ENCODE measurements around the gene MEG3.
A peak's percentile ranks its signal among the peaks of the same experiment; 100 is the strongest.

The MEG3 gene

DNA sequence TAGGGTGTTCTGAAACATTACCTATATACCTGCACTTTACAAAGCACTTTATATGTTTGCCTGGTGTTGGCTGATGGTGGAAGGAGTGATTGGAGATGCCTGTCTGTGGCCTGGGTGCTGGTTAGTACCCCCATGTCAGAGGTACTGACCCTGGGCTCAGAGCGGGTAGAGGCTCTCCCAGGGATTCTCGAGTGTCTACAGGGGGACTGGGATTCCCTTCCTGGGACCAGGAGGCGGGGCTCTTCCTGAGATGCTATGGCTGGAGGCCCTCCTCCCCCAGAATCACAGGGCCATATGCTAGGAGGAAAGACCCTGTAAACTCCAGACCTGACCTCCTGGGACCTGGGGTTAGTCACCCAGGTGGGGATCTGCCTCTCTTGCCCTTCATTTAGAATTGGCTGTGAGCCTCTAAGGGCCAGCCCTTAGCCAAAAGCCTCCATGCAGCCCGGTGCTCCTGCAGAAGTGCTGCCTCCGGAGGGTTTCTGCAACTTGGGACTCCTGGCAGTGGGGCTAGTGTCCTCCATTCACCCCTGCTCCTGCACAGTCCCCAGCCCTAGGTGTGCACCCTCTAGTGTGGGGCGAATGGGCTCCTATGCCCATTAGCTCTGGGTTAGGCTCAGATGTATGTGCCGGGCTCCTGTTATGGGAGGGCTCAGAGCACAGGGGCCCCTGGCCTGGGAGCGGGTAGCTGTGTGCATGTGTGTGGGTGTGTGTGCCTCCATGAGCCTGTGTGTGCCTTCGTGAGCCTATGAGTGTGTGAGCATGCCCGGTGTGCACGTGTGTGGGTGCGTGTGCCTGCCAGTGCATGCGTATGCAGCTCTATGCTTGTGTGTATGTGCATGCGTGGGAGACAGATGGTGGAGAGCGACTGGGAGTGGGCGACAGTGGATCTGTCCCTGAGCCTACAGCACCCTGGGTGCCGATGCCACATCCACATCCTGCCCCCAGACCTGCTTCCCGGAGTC lies 41.0 kb downstream of the MEG3 start:
- DNase-seq, result peak; percentile 24

DNA sequence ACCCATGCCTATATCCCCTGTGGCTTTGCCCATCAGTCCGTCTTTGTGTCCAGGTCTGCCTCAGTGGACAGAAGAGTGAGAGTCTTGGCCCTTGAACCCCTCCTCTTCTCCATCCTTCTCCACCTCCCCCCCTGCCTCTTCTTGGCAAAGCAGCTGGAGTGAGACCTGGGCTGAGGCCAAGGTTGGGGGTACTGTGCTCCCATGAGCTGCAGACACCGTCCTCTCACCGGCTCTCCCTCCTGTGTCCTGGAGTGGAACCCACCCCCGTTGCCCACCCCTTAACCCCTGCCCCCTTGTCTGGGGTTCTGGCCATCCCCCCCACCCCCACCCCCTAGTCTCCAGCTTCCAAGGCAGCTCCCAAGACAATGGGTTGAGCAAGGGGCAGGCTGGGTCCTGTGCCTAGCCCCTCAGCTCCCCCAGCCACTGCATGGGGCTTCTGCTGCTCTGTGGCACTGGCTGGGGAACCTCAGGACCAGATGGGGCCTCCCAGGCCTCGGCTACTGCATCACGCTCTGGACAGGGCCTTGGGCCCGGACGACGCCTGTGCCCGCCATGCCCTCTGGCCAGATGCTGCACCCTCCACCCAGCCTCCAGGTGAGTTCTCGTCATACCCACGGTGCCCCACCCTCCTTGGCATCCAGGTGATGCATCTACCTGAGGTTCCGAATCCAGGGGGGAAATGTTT lies 41.9 kb downstream of the MEG3 start:
- DNase-seq, result peak; percentile 27

DNA sequence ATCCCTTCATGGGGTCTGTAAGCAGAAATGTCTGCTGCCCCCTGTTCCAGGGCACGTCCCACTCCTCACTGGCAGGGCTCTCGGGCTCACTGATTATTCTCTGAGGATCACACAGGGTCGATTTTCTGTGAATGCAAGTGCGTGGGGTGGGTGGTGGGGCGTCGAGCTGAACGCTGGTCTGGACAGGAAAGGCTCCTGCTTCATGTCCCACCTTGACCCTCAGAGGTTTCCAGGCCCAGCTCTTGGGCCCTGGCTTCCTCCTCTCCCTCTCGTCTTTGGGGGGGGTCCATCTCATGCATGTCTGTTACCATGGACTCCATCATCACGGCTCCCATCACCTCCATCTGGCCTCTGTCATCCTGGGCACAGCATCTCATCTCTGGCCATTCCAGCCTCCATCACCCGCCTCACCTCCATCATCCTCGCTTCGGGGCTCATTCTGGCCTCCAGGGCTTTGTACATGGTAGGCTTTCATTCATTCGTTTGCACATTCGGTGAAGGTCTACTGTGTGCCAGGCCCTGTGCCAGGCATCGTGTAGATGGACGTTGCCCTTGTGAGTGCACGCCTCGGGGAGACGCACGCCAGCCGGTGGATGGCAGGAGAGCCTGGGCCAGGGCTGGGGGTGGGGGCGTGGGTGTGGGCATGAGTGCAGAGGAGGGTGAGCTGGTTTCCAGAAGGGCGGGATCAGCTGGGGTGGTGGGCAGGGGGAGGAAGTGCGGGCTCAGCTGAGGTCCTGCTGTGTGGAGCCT lies 42.9 kb downstream of the MEG3 start:
- DNase-seq, result peak; percentile 24

DNA sequence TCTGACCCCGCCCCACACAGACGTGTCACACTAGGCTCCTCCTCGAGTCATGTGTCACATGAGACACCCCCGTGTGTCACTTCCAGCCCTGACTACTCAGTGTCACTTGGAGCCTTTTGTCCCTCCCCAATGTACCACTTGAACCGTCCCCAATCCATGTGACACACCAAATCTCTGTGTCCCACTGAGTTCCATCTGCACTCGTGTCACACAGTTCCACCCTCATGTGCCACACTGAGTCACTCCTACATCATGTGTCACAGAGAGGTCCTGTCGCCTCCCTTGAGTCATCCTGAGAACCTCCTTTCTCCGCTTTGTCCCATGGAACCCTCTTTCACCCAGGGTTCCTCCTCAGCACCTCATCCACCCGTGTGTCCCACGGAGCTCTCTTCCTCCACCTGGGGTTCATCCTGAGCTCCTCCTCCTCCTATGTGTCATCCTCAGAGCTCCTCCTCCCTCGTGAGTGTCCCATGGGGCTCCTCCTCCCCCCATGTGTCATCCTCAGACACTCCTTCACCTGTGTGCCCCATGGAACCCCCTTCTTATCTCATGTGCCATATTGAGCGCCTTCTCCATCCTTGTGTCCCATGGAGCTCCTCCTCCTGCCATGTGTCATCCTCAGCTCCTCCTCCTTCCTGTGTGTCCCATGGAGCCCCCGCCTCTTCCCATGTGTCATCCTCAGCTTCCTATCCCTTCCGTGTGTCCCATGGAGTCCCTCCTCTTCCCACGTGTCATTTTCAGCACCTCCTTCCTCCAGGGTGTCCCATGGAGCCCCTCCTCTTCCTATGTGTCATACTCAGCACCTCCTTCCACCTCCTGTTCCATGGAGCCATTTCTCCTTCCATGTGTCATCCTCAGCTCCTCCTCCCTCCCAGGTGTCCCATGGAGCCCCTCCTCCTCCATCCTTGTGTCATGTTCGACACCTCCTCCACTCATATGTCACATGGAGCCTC lies 45.6 kb downstream of the MEG3 start:
- peak; percentile 33 for DNase-seq

DNA sequence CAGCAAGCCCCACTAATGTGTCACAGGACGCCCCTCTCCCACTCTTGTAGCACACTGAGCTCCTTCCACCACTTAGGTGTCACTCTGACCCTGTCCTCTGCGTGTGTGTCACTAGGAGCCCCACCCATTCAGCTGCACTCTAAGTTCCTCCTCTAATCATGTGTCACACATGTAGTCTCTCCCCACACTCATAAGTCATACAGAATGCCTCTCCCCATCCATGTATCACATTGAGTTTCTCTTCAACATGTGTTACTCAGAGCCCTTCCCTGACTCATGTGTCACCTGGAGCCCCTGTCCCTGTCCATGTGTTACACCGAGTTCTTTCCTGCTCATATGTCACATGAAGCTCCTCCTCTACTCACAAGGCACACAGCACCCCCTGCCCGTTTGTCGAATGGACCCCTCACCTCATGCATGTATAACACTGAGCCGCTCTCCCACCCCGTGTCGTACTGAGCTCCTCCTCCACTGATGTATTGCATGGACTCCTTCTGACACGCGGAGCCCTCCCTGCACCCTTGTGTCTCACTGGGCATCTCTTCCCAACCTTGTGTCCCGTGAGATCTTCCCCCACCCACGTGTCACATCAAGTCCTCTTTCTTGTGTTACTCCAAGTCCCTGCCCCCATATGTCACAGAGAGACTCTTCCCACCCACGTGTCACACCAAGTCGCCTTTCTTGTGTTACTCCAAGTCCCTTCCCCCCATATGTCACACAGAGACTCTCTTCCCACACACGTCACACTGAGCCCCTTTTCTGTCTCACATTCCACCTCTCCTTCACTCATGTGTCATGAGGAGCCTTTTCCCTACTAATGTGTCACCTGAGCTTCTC lies 46.6 kb downstream of the MEG3 start:
- peak; percentile 29 for DNase-seq

DNA sequence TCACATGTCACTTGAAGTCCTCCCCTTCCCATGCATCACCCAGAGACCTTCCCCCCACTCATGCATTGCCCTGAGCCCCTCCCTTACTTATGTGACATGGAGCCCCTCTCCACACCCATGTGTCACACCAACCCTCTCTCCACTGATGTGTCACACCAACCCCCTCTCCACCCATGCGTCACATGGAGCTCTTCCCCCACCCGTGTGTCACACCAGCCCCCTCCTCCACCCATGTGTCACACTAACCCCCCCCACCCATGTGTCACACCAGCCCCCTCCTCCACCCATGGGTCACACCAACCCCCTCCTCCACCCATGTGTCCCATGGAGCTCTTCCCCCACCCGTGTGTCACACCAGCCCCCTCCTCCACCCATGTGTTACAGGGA lies 47.2 kb downstream of the MEG3 start:
- peak; percentile 38 for DNase-seq

DNA sequence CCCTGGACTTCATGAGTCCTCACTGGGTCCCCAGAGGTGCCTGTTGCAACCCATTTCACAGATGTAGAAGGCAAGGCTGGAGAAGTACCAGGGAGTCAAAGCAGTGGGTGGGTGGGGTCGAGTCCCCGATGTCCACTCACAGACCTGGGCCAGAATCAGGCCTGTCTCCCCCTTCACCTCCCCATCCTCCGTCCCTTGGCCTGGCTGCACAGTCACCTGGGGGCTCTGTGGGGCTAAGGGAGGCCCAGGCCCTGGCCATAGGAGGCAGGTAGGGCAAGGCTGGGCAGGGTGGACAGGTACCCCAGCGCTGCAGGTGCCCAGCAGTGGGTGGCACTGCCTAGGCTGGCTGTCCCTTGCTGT lies 48.1 kb downstream of the MEG3 start:
- DNase-seq, result no peak

DNA sequence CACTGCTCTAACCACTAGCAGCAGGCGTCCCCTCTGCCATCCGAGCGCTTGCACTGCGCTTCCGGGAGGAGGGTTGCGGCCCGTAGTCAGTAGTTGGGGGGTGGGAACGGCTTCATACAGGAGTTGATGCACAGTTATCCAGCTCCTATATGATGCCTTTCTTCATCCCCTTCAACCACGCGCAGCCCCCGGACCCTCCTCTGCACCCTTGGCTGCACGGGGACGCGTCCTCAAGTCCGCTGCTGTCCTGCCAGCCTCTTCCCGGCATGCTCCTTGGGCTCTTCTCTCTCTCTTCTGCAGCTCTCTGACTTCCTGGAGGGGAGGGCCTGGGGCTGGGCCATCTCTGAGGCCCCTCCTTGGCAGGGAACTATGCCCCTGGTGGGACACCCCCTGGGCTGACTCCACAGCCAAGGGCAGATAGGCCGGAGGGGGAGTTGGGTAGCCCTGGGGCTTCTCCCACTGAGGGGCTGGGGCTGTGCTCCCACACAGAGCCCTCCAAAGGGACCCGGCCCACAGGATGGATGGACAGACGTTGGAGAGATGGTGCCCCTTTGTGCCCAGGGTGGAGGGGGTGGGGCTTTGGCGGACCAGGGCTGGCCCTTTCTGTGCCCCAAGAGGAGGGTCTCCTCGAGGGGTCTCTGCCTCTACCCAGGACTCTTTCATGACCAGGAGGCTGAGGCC lies 48.6 kb downstream of the MEG3 start:
- DNase-seq, result no peak

DNA sequence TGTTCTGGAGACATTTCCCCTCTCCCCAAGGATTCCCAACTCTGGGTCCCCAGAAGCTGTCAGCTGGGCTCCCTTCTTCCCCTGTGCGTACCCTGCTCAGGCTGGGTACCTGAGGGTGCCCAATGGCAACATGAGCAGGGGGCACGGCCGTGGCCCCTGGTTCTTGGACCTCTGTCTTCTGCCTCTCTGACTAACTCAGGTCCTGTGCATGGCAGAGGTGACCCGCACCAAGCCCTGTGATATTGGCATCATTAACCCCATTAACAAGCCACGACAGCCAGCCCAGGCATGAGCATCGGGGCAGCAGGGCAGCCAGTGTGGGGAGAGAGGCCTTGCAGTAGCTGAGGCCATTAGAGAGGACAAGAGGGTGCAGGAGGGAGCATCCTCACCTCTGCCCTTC lies 49.2 kb downstream of the MEG3 start:
- no peak for DNase-seq

DNA sequence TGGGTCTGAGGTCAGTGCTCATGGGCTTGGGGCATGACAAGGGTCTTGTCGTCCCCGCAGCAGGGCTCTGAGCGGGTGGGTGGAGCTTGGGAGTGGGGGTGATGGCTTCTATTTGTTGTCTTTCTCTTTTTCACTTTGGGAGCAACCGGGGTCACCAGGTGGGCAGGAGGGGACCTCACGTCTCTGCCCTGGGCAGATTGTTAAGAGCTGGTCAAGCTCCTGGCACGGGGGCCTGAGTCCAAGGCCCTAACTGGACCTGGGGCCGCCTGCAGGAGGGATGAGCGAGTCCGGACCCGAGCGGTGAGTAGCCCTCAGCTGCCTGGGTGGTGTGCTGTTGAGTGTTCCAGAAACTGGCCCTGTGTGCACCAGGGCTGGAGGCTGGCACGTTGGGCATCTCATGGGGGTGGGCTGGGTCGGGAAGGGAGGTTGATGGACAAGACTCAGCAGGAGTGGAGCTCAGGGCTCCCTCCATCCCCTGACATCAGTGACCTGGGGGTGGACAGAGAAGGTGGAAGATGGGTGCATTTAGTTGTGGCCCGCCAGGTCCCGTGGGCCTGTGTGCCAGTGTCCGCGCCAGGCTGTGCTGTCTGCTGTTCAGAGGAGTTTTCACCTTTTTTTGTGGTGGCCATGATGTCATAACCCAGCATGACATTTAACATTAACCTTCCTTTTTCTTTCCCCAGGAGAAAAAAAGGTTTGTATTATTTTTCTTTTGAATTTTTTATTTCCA lies 50.1 kb downstream of the MEG3 start:
- DNase-seq, result no peak

DNA sequence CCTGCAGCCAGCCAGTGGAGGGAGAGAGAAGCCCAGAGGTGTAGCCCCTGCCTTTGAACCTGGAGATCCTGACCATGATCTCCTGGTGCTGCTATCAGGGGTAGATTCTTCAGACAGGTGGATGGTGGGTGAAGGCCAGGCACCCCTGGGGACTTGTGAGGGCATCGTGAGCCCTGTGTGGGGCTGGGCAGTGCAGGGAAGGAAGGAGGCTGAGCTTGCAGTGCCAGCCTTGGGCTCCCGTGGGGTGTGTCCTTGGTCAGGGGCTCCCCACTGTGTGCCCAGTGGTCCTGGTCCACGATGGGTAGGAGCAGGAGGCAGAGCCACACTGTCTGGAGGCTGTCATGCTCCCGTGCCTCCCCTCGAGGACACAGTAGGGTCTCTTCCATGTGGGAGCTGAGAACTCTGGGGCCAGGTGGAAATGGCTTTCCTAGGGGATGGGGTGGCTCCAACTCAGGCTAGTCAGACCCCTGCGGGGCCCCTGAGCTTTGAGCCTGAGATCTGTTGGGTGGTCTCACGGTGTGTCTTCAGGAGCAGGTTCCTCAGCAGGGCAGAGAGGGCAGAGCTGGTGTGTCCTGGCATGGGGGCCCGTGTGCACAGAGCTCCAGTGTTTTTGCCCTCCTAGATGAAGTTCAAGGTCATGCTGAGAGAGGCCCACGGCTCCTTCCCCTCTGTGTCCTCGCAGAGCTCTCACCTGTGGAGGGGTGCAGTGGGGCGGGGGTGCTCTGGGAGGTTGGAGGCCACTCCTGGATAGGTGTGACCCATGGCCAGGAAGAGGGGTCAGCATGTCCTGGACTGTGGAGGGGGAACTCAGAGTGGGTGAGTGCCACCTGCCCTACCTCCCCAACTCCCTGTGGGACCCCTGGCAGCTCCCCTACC lies 52.6 kb downstream of the MEG3 start:
- no peak for DNase-seq

DNA sequence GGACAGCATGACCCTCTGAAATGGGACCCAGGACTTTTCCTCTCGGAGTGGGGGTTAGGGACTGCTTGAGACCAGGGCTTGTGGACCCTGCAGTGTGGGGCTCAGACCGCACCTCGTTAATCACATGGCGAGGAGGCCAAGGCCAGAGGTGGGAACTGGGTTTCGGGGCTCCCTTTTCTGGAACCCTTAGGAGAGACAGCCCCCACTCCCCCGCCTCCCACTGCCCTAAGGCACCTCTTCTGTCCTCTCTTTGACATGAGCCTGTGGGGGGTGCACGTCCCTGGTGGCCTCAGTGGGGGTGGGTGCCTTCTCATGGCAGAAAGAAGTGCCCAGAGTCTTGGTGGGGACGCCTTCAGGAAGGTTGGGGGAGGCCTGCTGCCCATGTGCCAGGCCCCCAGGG lies 53.3 kb downstream of the MEG3 start:
- DNase-seq, result no peak

DNA sequence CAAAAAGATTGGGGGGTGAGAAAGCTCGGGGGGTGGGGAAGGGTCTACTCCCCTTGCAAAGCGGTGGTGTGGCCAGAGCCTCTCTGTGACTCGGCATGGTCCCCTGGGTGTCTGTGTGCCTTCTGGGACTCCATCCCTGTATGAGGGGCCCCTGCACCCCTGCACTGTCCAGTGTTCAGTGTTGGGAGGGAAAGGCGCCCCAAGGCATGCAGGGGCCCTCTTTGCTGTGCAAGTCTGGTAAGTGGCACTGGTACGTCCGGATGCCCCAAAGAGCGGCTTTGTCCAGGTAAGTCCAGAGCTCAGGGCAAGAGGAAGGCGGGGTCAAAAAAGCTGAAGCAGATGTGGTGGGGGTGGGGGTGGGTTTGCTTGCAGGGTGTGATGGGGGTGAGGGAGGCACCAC lies 53.9 kb downstream of the MEG3 start:
- no peak for DNase-seq

DNA sequence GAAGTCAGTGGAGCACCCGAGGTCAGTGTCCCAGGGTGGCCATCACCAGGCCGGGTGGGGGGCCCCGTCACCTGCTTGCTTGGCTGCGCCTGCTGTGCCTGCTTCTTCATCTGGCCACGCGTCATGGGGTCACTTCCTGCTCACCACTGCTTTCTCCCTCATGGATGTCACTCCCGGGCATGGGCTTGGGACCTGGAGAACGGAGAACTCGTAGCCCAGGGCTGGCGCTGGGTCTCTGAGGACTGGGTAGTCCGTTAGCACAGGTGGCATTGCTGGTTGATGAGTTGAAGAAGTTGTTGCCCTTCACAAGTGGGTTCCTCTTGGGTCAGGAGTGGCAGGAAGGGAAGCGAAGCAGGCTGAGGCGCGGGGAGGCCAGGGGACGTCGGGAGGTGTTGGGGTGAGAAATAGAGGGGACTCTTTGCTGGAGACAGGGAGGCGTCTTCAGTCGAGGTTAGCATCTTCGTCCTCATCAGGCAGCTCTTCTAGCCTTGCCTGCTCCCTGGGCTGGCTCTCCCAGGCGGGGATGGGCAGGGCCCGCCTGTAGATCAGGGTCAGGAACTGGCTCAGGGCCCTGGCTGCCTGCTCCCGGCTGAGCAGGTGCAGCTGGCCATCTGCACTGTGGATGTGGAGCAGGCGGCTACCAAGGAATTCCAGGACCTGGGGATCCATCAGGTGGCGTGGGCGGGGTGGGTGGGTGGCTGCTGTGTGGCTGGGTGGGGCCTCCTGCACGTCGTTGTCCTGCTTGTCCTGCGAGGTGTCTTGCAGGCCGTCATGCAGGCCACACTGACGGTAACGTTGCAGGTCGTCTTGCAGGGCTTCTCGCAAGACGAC lies 54.6 kb downstream of the MEG3 start:
- DNase-seq, result no peak

DNA sequence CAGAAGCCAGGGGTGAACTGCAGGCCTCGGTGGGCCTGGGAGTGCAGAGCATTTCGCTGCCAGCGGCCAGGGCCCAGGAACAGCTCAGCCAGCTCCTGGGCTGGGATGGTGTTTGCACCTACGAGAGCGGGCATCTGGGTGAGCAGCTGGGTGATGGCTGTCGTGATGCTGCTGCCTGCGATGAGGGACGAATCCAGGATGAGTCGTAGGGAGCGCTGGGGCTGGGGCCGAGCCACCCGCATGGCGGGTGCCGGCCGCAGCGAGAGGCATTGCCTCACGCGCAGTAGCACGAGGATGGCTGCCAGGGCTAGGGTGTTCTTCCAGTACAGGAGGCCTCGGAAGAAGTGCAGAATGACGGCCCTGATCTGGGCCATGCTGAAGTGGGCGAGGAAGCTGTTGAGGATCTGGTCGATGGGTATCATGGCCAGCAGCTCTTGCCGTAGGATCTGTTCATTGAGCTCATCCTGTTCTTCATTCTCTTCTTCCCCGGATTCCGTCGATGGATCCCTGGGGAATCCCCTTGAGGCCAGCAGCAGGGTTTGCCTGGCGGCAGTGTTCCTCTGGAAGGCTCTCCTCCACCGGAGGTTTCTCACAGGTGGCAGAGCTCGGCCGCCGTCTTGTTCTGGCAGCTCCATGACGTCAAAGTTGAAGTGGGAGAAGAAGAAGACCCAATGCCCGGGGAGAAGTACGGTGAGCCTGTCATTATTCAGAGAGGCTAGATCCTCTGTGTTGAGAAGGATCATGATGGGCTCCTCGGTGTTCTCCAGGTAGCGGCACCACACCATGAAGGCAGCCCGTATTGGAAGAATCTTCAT lies 55.5 kb downstream of the MEG3 start:
- DNase-seq, result no peak

DNA sequence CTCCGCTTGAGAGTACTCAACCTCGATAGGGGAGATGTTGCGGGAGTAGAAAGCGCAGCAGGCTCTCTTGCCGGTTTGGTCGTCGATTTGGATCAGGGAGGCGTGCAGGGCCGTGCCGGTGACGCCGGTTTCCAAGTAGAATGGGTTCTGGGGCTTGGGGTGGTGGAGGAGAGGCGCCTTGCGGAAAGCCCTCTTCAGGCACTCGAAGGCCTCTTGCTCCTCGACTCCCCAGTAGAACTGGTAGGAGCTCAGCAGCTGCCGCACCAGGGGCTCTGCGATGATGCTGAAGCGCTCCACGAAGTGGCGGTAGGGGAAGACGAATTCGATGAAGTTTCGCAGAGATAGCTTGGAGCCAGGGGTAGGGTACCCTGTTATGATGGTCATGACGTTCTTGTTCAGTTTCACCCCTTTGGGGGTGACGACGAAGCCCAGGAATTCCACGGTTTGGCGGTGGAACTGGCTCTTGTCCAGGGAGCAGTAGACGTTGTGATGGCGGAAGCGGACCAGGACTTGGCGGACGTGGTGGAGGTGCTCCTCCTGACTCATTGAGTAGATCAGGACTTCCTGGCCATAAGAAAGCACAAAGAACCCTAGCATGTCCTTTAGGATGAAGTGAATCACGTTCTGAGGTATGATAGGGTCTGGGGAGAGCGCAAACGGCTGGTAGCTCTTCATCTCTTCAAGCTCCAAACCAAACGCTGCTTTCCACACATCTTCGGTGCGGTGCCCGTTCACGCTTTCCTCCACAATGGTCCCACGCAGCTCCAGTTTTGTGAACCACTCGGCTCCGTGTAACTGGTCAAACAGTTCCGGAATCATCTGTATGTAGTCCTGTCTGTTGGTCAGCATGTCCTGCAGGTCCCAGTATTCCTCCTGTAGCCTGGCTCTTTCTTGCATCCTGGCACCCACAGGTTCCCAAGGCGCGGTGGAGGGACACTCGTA lies 56.4 kb downstream of the MEG3 start:
- no peak for DNase-seq
